ENCODE results near the gene RND2. TPM values are rescaled to one million over a fixed set of nuclear protein-coding genes. Genes with fewer than 3 reads are reported as not detected.

Gene RND2
- total and polyA plus RNA-seq, 2 experiments from 2014 or later = 18.5 to 22.9 TPM

- H3K4me1 Mint-ChIP-seq = peaks cover 36% of the 10 kb centered on the region
- no peaks in the 10 kb centered on the region for H3K9me2 ChIP-seq (ENCODE audit: insufficient read depth)
- peaks cover 21% of the 10 kb centered on the region for H3K27me3 Mint-ChIP-seq (ENCODE audit: insufficient read depth, low read depth, poor library complexity)
- H3K36me3 ChIP-seq (ENCODE audit: insufficient read depth) = no peaks in the 10 kb centered on the region
- ATAC-seq (peak; percentile 52), DNase-seq (ENCODE audit: low spot score) (peak; percentile 74)
- no peaks in the 10 kb centered on the region for H3K27me3 ChIP-seq (ENCODE audit: insufficient read depth)
- H3K4me3 Mint-ChIP-seq = peak overlapping the region; percentile 46
- H3K27ac ChIP-seq (ENCODE audit: low read depth) = no peak overlapping the region
- no peak overlapping the region for H2AFZ ChIP-seq
- H3K9me3 Mint-ChIP-seq = no peaks in the 10 kb centered on the region
- peaks cover 21% of the 10 kb centered on the region for H3K36me3 Mint-ChIP-seq (ENCODE audit: low read depth)
- peak overlapping the region; percentile 39 for H3K4me3 ChIP-seq
- TF ChIP-seq ZNF462 (CRISPR knock-in tag; IDR thresholded peaks at IDR 0.05) = peak; percentile 86
- 0 out of 2 replicates have a peak, but pooled peaks have one; percentile 30 for TF ChIP-seq POLR2AphosphoS5 (IDR thresholded peaks at IDR 0.05; ENCODE audit: low read depth)
- TF ChIP-seq NANOG (IDR thresholded peaks at IDR 0.05; ENCODE audit: borderline replicate concordance) = no peak
- peaks cover 36% of the 10 kb centered on the region for H3K4me1 ChIP-seq (ENCODE audit: insufficient read depth)
- 0 out of 2 replicates have a peak, but pooled peaks cover 10% of the 10 kb centered on the region for H3F3A ChIP-seq (replicated peaks; ENCODE audit: low read depth)
- H3K27ac Mint-ChIP-seq = peak overlapping the region; percentile 47
- peaks cover 14% of the 10 kb centered on the region; the same call in 1 of the 2 replicates for H3K79me2 ChIP-seq (replicated peaks; ENCODE audit: insufficient read depth)
- H3K4me2 ChIP-seq = peak overlapping the region; percentile 93
- no peaks in the 10 kb centered on the region for H4K20me1 ChIP-seq (replicated peaks; ENCODE audit: insufficient read depth)
Observed at GRCh38 chr17:43027091-43028032, 2.3 kb downstream of the RND2 start.

Measured in GM23338 (cell line).